ENCODE results near the gene RBSN. TPM values are rescaled to one million over a fixed set of nuclear protein-coding genes. Genes with fewer than 3 reads are reported as not detected.

RBSN gene
- total RNA-seq, 1 donor: 23.9 TPM

DNA sequence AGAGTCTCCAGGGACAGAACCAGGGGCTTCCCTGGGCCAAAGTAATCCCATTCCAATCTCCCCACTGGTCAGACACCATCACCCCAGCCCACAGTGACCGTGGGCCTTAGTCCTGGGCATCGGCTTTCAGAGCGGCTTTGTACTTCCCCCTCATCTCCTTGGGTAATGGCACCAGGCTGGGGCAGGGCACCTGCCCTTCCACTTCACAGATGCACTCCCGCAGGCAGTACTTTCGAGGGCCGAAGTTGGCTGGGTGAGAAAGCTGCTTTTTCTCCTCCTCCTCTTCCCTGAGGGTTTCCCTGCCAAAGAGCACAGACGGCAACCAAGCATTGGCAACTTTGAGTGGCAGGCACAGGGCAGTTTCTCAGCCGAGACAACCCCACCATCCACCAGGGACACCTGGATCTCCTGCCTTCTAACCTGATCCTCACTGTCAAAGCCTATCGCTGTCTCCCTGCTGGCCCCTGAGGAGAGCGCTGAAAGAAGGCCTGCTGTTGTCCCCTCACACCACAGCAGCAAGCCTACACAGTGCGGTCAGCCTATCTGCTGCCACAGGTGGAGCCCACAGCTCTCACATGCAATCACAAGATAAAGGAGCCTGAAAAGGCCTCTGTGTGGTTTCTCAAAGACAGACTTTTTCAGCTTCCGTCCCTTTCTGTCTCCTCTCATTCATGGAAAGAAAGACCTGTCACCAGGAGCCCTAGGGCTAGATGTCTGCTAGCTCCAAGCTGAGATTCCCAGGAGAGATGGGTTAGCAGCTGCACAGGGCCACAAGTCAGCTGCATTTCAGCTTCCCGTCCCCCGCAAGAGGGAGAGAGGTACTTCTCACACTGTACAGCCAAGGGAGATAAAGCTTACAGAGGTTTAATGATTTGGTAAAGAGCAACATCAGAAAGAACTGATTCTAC, 46.4 kb downstream of the RBSN start:
- no peak for DNase-seq (ENCODE audit: insufficient read length, low spot score, missing footprints)

DNA sequence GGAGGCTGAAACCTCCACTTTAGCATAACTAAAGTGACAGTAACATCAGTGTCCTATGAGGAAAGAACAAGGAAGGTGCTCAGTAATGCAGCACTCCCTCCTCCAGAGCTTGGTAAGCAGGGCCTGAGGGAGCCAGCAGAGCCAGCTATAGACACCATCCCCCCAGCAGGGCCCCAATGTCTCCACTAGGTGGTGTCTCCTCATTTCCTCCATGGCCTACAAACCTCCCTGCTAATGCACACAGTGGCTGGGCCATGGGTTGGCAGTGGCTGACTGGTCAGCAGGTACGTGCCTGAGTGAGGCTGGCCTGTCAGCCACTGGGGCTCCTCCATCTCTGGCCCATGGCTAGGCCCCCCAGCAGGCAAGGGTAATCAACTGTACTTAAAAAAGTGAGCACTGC, 47.4 kb downstream of the RBSN start:
- peaks cover 60% of the 10 kb centered on the region for H3K79me2 ChIP-seq (ENCODE audit: insufficient read depth, low read length)
- H3K4me2 ChIP-seq (ENCODE audit: insufficient read depth, low read length): no peak overlapping the region
- peak overlapping the region; percentile 23 for H3K27ac ChIP-seq (ENCODE audit: low read depth, low read length)
- TF ChIP-seq, protein P1, sequence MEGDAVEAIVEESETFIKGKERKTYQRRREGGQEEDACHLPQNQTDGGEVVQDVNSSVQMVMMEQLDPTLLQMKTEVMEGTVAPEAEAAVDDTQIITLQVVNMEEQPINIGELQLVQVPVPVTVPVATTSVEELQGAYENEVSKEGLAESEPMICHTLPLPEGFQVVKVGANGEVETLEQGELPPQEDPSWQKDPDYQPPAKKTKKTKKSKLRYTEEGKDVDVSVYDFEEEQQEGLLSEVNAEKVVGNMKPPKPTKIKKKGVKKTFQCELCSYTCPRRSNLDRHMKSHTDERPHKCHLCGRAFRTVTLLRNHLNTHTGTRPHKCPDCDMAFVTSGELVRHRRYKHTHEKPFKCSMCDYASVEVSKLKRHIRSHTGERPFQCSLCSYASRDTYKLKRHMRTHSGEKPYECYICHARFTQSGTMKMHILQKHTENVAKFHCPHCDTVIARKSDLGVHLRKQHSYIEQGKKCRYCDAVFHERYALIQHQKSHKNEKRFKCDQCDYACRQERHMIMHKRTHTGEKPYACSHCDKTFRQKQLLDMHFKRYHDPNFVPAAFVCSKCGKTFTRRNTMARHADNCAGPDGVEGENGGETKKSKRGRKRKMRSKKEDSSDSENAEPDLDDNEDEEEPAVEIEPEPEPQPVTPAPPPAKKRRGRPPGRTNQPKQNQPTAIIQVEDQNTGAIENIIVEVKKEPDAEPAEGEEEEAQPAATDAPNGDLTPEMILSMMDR (IDR thresholded peaks at IDR 0.05; ENCODE audit: extremely low read depth, low read depth, low read length): peak; percentile 77
- peaks cover 5% of the 10 kb centered on the region for H4K20me1 ChIP-seq (ENCODE audit: insufficient read depth, low read length)
- H3K27me3 ChIP-seq (ENCODE audit: insufficient read depth, low read length): no peaks in the 10 kb centered on the region
- peak; percentile 85 for DNase-seq (ENCODE audit: insufficient read length, low spot score, missing footprints)
- H3K4me1 ChIP-seq (ENCODE audit: insufficient read depth, low read length): no peaks in the 10 kb centered on the region
- H3K36me3 ChIP-seq (ENCODE audit: insufficient read depth, low read length): peaks cover 62% of the 10 kb centered on the region
- no peaks in the 10 kb centered on the region for H3K9me3 ChIP-seq (ENCODE audit: low read depth, low read length)
- no peak overlapping the region for H3K4me3 ChIP-seq (ENCODE audit: insufficient read depth, low read length)
- no peak overlapping the region for H2AFZ ChIP-seq (ENCODE audit: low read length)

More for the DNA sequence above, 46.4 kb downstream of the RBSN start:
- Histone ChIP-seq H3K36me3 (ENCODE audit: insufficient read depth, low read length) (peaks cover 57% of the 10 kb centered on the region), H3K4me3 (ENCODE audit: insufficient read depth, low read length) (no peak overlapping the region), H3K79me2 (ENCODE audit: insufficient read depth, low read length) (peaks cover 71% of the 10 kb centered on the region), H3K27me3 (ENCODE audit: insufficient read depth, low read length) (no peaks in the 10 kb centered on the region), H3K9me3 (ENCODE audit: low read depth, low read length) (no peaks in the 10 kb centered on the region), H3K4me1 (ENCODE audit: insufficient read depth, low read length) (no peaks in the 10 kb centered on the region), H4K20me1 (ENCODE audit: insufficient read depth, low read length) (peaks cover 5% of the 10 kb centered on the region), H3K27ac (ENCODE audit: low read depth, low read length) (no peak overlapping the region), H2AFZ (ENCODE audit: low read length) (no peak overlapping the region), H3K4me2 (ENCODE audit: insufficient read depth, low read length) (no peak overlapping the region)
- TF ChIP-seq, protein P1 (IDR thresholded peaks at IDR 0.05; ENCODE audit: extremely low read depth, low read depth, low read length): no peak

DNA sequence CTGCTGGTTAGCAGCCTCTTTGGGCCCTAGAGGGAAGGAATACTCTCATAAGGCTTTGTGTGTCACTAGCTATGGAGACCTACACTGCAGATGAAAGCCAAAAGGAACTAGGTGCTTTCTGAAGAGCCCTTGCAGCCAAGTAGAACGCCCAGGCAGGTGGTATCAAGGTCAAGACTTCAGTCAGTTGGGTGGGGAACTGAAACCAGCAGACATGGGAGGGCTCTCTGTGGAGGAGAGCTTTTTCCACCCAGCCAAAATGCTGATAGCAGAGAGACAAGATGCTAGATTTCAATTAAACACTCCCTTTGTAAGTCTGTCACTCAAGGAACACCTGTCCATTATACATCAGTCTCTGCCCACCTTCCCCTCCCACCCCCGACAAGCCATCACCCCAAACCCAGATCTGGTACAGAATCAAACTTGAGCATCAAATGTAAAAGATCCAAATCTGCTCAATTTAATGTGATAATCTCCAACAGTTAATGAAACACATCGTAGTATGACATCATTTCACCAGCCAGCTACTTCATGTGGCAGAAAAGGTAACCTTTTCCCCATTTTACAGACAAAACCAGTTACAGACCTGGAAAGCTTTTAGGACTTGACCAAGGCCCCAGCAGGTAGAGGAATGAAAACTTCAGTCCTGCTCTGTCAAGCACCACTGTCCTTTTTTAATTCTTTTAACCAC, 48.4 kb downstream of the RBSN start:
- H3K79me2 ChIP-seq (ENCODE audit: insufficient read depth, low read length): peaks cover 52% of the 10 kb centered on the region
- H3K27ac ChIP-seq (ENCODE audit: low read depth, low read length): no peak overlapping the region
- H3K4me3 ChIP-seq (ENCODE audit: insufficient read depth, low read length): no peak overlapping the region
- peaks cover 5% of the 10 kb centered on the region for H4K20me1 ChIP-seq (ENCODE audit: insufficient read depth, low read length)
- H3K27me3 ChIP-seq (ENCODE audit: insufficient read depth, low read length): no peaks in the 10 kb centered on the region
- H3K9me3 ChIP-seq (ENCODE audit: low read depth, low read length): no peaks in the 10 kb centered on the region
- H2AFZ ChIP-seq (ENCODE audit: low read length): no peak overlapping the region
- no peak for DNase-seq (ENCODE audit: insufficient read length, low spot score, missing footprints)
- no peak overlapping the region for H3K4me2 ChIP-seq (ENCODE audit: insufficient read depth, low read length)
- no peaks in the 10 kb centered on the region for H3K4me1 ChIP-seq (ENCODE audit: insufficient read depth, low read length)
- TF ChIP-seq, protein P1 (IDR thresholded peaks at IDR 0.05; ENCODE audit: extremely low read depth, low read depth, low read length): no peak
- H3K36me3 ChIP-seq (ENCODE audit: insufficient read depth, low read length): peaks cover 66% of the 10 kb centered on the region

DNA sequence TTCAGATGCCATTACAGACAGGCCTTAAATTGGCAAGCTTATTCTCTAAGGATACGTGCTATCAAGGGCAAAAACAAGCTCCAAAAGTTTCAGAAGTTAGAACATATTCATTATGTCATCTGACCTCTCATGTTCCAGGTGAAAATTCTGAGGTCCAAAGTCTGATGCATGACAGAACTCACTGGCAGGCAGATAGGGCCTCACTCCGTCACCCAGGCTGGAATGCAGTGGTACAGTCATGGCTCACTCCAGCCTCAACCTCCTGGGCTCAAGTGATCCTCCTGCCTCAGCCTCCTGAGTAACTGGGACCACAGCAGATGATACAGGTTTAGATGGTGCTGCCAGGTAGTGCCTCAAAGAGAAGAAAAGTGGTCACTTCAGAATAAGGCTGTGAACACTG, 49.4 kb downstream of the RBSN start:
- Histone ChIP-seq H3K4me3 (ENCODE audit: insufficient read depth, low read length) (no peak overlapping the region), H2AFZ (ENCODE audit: low read length) (no peak overlapping the region), H3K4me2 (ENCODE audit: insufficient read depth, low read length) (no peak overlapping the region), H4K20me1 (ENCODE audit: insufficient read depth, low read length) (peaks cover 2% of the 10 kb centered on the region), H3K27ac (ENCODE audit: low read depth, low read length) (no peak overlapping the region), H3K9me3 (ENCODE audit: low read depth, low read length) (no peaks in the 10 kb centered on the region), H3K36me3 (ENCODE audit: insufficient read depth, low read length) (peaks cover 76% of the 10 kb centered on the region), H3K27me3 (ENCODE audit: insufficient read depth, low read length) (no peaks in the 10 kb centered on the region), H3K4me1 (ENCODE audit: insufficient read depth, low read length) (no peaks in the 10 kb centered on the region), H3K79me2 (ENCODE audit: insufficient read depth, low read length) (peaks cover 48% of the 10 kb centered on the region)
- TF ChIP-seq, protein P1 (IDR thresholded peaks at IDR 0.05; ENCODE audit: extremely low read depth, low read depth, low read length): no peak
- DNase-seq (ENCODE audit: insufficient read length, low spot score, missing footprints): no peak

Measured in osteoblast (primary cell).